IMR-90 (cell line): ENCODE results near the gene SPATA16.
"Not testable (repeated sequence)": the region's sequence is repeated elsewhere in the genome, so short reads cannot be mapped to it uniquely, and the experiment has no call there.

ENCODE experiments used
- RFX5 ChIP-seq: IDR thresholded peaks from 2 replicates; pipeline ENCODE4 v1.8.0; 2012; ENCODE audit warnings: low read depth, mild to moderate bottlenecking, low read length, moderate library complexity
- SMC3 ChIP-seq: fragments of 150-350 bp; IDR thresholded peaks from 2 replicates; pipeline ENCODE4 v1.6.1; 2016; ENCODE audit warnings: low read depth, mild to moderate bottlenecking, antibody characterized with exemption, low read length, moderate library complexity
- TF ChIP-seq, protein P1 (sequence below): conservative IDR thresholded peaks from 2 replicates; pipeline ENCODE4 v1.5.1; 2012; ENCODE audit warnings: mild to moderate bottlenecking, low read depth, low read length, improper control_type of control experiment

DNA sequence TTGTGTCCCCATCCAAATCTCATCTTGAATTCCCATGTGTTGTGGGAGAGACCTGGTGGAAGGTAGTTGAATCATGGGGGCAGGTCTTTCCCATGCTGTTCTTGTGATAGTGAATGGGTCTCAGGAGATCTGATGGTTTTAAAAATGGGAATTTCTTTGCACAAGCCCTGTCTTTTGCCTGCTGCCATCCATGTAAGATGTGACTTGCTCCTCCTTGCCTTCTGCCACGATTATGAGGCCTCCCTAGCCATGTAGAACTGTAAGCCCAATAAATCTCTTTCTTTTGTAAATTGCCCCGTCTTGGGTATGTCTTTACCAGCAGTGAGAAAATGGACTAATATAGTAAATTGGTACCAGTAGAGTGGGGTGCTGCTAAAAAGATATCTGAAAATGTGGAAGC is 261.7 kb downstream of the SPATA16 start:
- TF ChIP-seq RFX5, SMC3: not testable (repeated sequence)
- TF ChIP-seq, protein P1, sequence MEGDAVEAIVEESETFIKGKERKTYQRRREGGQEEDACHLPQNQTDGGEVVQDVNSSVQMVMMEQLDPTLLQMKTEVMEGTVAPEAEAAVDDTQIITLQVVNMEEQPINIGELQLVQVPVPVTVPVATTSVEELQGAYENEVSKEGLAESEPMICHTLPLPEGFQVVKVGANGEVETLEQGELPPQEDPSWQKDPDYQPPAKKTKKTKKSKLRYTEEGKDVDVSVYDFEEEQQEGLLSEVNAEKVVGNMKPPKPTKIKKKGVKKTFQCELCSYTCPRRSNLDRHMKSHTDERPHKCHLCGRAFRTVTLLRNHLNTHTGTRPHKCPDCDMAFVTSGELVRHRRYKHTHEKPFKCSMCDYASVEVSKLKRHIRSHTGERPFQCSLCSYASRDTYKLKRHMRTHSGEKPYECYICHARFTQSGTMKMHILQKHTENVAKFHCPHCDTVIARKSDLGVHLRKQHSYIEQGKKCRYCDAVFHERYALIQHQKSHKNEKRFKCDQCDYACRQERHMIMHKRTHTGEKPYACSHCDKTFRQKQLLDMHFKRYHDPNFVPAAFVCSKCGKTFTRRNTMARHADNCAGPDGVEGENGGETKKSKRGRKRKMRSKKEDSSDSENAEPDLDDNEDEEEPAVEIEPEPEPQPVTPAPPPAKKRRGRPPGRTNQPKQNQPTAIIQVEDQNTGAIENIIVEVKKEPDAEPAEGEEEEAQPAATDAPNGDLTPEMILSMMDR: not testable (repeated sequence)
